Gastrocnemius medialis (tissue), 4 donors: ENCODE results near the gene FAR1. TPM values are rescaled to one million over a fixed set of nuclear protein-coding genes. Genes with fewer than 3 reads are reported as not detected.

Source experiments
- ATAC-seq, 2 donors: fragments of 150-250 bp; one replicate each; pipeline ENCODE4 v1.9.1; 2016
- DNase-seq, 2 donors: peaks; one replicate each; pipeline ENCODE4 v3.0.0-alpha.2; 2019
- H3K27ac ChIP-seq, 4 donors: fragments of 200-600 bp; sonication (generic); 1 replicate in 1 of 4; 2 replicates in 3 of 4; pipeline ENCODE4 v1.5.1; 2016 to 2018; ENCODE audit warnings: mild to moderate bottlenecking in 2 of 4, moderate library complexity in 1 of 4
- H3K27me3 ChIP-seq, 3 donors: fragments of 200-600 bp; sonication (generic) in 2 of 3; 1 replicate in 1 of 3; 2 replicates in 2 of 3; pipeline versions ENCODE4 v1.5.1 to v1.6.0; 2016 to 2019; ENCODE audit warnings: mild to moderate bottlenecking in 1 of 3, moderate library complexity in 1 of 3
- H3K36me3 ChIP-seq, 2 donors: fragments of 200-600 bp; sonication (generic) in 1 of 2; one replicate each; pipeline ENCODE4 v1.5.1; 2017 to 2018
- H3K4me1 ChIP-seq, 2 donors: fragments of 200-600 bp; sonication (generic) in 1 of 2; one replicate each; pipeline ENCODE4 v1.5.1; 2016 to 2017; ENCODE audit warnings: mild to moderate bottlenecking in 2 of 2
- H3K4me3 ChIP-seq, 4 donors: fragments of 200-600 bp; sonication (generic) in 3 of 4; 1 replicate in 1 of 4; 2 replicates in 3 of 4; pipeline ENCODE4 v1.5.1; 2016 to 2019; ENCODE audit warnings: mild to moderate bottlenecking in 2 of 4
- H3K9me3 ChIP-seq, 3 donors: fragments of 200-600 bp; sonication (generic) in 2 of 3; 1 replicate in 1 of 3; 2 replicates in 2 of 3; pipeline ENCODE4 v1.5.1; 2016 to 2019
- POLR2A ChIP-seq, 2 donors: fragments of 450-650 bp; IDR thresholded peaks; one replicate each; pipeline ENCODE4 v1.6.1; 2017; ENCODE audit warnings: antibody characterized with exemption in 2 of 2, mild to moderate bottlenecking in 2 of 2, moderate library complexity in 2 of 2
- in situ Hi-C, 4 donors: fragments of 200-750 bp; cut with MboI; loops; one replicate each; pipeline versions ENCODE4 v1.15.0 to v1.8.0; 2017; ENCODE audit warnings: low sequenced_read_pairs in 4 of 4
- intact Hi-C: fragments of 100-400 bp; cut with DNase I; formaldehyde crosslinking; loops from one replicate; pipeline ENCODE4 v1.15.1; 2023; ENCODE audit warnings: low total_unique reads
- total RNA-seq, 4 donors: library from RNA; depleted of rRNA; stranded (reverse); fragments of >200 nt; gene quantifications; one replicate each; pipeline versions ENCODE4 v1.1.0 to v1.2.3, GENCODE V29; 2016
- TF ChIP-seq, protein P1 (sequence below), 5 experiments: fragments of 450-650 bp in 3 of 5; fragments of 200-600 bp in 2 of 5; sonication (generic) in 2 of 5; IDR thresholded peaks in 4 of 5; conservative IDR thresholded peaks in 1 of 5; 1 replicate in 4 of 5; 2 replicates in 1 of 5; pipeline ENCODE4 v1.5.1; 2016 to 2019; ENCODE audit warnings: antibody characterized with exemption in 5 of 5, mild to moderate bottlenecking in 3 of 5, moderate library complexity in 3 of 5

FAR1 gene
- total RNA-seq, 4 donors from 2014 or later, result 18.2 to 24.4 (median 21.3) TPM

DNA sequence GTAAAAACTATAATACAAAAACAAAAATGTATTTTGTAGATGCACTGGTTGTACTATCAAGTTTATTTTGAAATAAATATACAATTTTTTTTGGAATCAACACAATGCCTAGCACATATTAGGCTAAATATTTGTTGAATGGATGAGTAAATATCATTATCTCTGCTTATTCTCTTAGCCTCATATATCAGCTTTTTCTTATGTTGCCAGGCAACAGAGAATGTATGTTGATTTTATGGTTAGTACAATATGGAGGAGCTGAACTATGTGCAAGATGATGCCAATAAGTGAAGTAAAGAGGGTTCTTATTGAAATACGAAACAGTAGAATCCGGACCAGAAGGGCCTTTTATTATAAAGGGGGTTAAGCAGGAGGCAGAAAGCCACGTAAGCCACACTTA, 94.9 kb downstream of the FAR1 start:
- DNase-seq (no peak), ATAC-seq (no peak)
- intact Hi-C loops, result no loop called here
- H3K27me3 ChIP-seq, result no peaks in the 10 kb centered on the region
- H3K36me3 ChIP-seq, result no peaks in the 10 kb centered on the region
- no peaks in the 10 kb centered on the region for H3K9me3 ChIP-seq
- no peak overlapping the region for H3K27ac ChIP-seq
- in situ Hi-C loops, result loop anchor here in 1 of 4 donors (25.0 kb wide), 1 partner anchor 474 kb away; no protein-coding TSS in a partner anchor
- H3K4me1 ChIP-seq, result no peaks in the 10 kb centered on the region
- H3K4me3 ChIP-seq, result no peak overlapping the region
- no peak for TF ChIP-seq POLR2A (IDR thresholded peaks at IDR 0.05)
- TF ChIP-seq, protein P1, sequence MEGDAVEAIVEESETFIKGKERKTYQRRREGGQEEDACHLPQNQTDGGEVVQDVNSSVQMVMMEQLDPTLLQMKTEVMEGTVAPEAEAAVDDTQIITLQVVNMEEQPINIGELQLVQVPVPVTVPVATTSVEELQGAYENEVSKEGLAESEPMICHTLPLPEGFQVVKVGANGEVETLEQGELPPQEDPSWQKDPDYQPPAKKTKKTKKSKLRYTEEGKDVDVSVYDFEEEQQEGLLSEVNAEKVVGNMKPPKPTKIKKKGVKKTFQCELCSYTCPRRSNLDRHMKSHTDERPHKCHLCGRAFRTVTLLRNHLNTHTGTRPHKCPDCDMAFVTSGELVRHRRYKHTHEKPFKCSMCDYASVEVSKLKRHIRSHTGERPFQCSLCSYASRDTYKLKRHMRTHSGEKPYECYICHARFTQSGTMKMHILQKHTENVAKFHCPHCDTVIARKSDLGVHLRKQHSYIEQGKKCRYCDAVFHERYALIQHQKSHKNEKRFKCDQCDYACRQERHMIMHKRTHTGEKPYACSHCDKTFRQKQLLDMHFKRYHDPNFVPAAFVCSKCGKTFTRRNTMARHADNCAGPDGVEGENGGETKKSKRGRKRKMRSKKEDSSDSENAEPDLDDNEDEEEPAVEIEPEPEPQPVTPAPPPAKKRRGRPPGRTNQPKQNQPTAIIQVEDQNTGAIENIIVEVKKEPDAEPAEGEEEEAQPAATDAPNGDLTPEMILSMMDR (IDR thresholded peaks at IDR 0.05 in 4 of 5, conservative IDR thresholded peaks at IDR 0.05 in 1 of 5), result no peak

DNA sequence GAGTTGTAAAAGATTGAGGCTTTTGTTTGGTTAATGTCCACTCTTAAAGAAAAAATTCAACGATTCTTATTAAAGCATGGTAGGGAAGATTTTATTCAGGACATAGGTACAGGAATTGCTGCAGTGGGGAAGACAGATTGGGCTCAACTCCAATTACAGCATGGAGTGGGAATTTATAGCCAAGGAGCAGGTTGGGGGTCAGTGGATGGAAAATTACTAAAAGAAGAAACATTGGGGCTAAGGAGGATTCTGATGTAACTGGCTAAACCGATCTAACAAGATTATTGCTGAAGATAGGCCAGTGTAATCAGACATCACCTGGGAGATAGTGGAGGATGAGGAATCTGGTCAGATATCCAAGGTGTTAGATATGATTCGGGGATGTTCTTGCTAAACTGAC, 97.4 kb downstream of the FAR1 start:
- Histone ChIP-seq H3K27me3 (no peaks in the 10 kb centered on the region), H3K4me1 (no peaks in the 10 kb centered on the region), H3K27ac (no peak overlapping the region), H3K36me3 (no peaks in the 10 kb centered on the region), H3K4me3 (no peak overlapping the region), H3K9me3 (no peaks in the 10 kb centered on the region)
- in situ Hi-C loops, result loop anchor here in 1 of 4 donors (25.0 kb wide), 1 partner anchor 471 kb away; no protein-coding TSS in a partner anchor
- intact Hi-C loops, result no loop called here
- DNase-seq (no peak), ATAC-seq (no peak)
- TF ChIP-seq, protein P1 (IDR thresholded peaks at IDR 0.05 in 4 of 5, conservative IDR thresholded peaks at IDR 0.05 in 1 of 5), result no peak
- no peak for TF ChIP-seq POLR2A (IDR thresholded peaks at IDR 0.05)

DNA sequence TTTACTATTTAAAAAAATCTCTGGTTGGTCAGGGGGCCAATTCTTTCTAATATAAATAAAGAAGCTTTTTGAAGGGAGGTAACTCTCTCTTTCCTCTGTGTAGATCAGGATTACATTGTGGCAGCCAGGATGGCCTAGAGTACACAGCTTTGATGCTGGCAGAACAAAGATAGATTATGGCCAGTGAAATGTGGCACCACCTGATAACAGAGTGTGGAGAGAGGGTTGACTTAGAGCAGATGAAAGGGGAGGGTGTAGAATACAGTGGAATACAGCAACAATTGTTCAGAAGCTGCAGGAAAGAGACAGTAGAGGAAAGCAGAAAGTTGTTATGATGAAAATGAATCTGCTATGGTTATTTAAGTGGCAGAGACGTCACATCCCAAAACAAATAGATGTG, 99.0 kb downstream of the FAR1 start:
- no peak for ATAC-seq
- Histone ChIP-seq H3K36me3 (no peaks in the 10 kb centered on the region), H3K4me1 (no peaks in the 10 kb centered on the region), H3K9me3 (no peaks in the 10 kb centered on the region), H3K27ac (no peak overlapping the region), H3K27me3 (no peaks in the 10 kb centered on the region), H3K4me3 (no peak overlapping the region)
- in situ Hi-C loops (loop anchor here in 1 of 4 donors (25.0 kb wide), 1 partner anchor 470 kb away; no protein-coding TSS in a partner anchor), intact Hi-C loops (no loop called here)
- TF ChIP-seq, protein P1 (IDR thresholded peaks at IDR 0.05 in 4 of 5, conservative IDR thresholded peaks at IDR 0.05 in 1 of 5), result no peak
- TF ChIP-seq POLR2A (IDR thresholded peaks at IDR 0.05), result no peak
- no peak for DNase-seq

DNA sequence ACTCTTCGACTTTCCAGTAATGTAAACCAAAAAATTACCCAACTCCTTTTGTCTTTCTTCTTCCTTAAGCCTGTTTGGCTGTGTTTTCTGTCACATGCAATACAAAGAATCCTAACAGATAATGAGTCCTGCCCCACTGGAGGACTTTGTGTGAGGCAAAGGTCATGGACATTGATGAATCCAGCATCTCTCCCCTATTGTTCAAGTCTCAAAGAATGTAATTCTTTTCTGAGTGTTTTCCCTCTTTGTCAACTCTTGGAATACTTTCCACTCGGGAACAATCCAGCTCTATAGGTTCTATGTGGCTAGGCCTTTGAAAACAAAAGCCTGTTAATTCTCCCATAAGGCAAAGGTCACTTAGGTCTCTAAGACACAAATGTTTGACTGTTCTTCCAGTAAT, 100.7 kb downstream of the FAR1 start:
- DNase-seq (no peak), ATAC-seq (no peak)
- in situ Hi-C loops, result loop anchor here in 1 of 4 donors (25.0 kb wide), 1 partner anchor 468 kb away; no protein-coding TSS in a partner anchor
- H3K9me3 ChIP-seq, result no peaks in the 10 kb centered on the region
- TF ChIP-seq, protein P1 (IDR thresholded peaks at IDR 0.05 in 4 of 5, conservative IDR thresholded peaks at IDR 0.05 in 1 of 5), result no peak
- TF ChIP-seq POLR2A (IDR thresholded peaks at IDR 0.05), result no peak
- no peaks in the 10 kb centered on the region for H3K27me3 ChIP-seq
- no peaks in the 10 kb centered on the region for H3K4me1 ChIP-seq
- H3K36me3 ChIP-seq, result no peaks in the 10 kb centered on the region
- intact Hi-C loops, result no loop called here
- H3K27ac ChIP-seq, result no peak overlapping the region
- H3K4me3 ChIP-seq, result no peak overlapping the region

DNA sequence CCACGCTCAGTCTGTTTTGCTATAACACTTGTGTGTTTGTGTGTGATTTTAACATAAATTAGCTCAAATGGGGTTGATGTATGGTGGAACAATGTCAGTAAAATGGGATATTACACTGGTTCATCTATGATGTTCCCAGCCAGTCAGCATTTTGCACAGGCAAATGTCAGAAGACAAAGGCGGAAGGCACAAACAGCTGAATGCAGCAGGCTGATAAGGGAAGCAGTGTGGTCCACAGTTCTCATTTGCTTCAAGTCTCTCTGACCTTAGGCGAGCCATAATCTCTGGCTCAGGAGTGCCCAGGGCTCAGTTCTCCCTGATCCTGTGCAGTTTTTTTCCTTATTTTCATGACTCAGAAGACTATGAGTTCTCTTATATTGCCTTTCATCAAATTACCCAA, 102.7 kb downstream of the FAR1 start:
- H3K36me3 ChIP-seq, result no peaks in the 10 kb centered on the region
- H3K27ac ChIP-seq, result no peak overlapping the region
- in situ Hi-C loops (loop anchor here in 2 of 4 donors (10.0 to 25.0 kb wide), 2 partner anchors 466 to 474 kb away; no protein-coding TSS in a partner anchor), intact Hi-C loops (no loop called here)
- no peaks in the 10 kb centered on the region for H3K9me3 ChIP-seq
- TF ChIP-seq, protein P1 (IDR thresholded peaks at IDR 0.05 in 4 of 5, conservative IDR thresholded peaks at IDR 0.05 in 1 of 5), result no peak
- TF ChIP-seq POLR2A (IDR thresholded peaks at IDR 0.05), result no peak
- H3K4me3 ChIP-seq, result no peak overlapping the region
- H3K4me1 ChIP-seq, result no peaks in the 10 kb centered on the region
- DNase-seq (no peak), ATAC-seq (no peak)
- no peaks in the 10 kb centered on the region for H3K27me3 ChIP-seq
